Activated CD4-positive, alpha-beta T cell treated with anti-CD3 and anti-CD28 coated beads for 1 hour (primary cell): ENCODE measurements around the gene TNNI2.
"Not testable (repeated sequence)": the region's sequence is repeated elsewhere in the genome, so short reads cannot be mapped to it uniquely, and the experiment has no call there.

Source experiments
- DNase-seq: peaks from one replicate; pipeline ENCODE4 v3.0.0-alpha.2; 2020

The TNNI2 gene

GRCh38 chr11:1838426-1839144 is at the start of gene TNNI2:
TSS of gene TNNI2 (plus strand) at chr11:1838981. CDS start at chr11:1839697, 716 bp downstream.
- DNase-seq = no peak

- DNase-seq = no peak
Measured at GRCh38 chr11:1791912-1792311, 46.9 kb upstream of the TNNI2 start.

GRCh38 chr11:1792461-1792860 is 46.3 kb upstream of the TNNI2 start:
- DNase-seq = no peak

- DNase-seq = no peak
Measured at GRCh38 chr11:1793081-1793480, 45.7 kb upstream of the TNNI2 start.

- no peak for DNase-seq
Measured at GRCh38 chr11:1796413-1797011, 42.3 kb upstream of the TNNI2 start.

- no peak for DNase-seq
Measured at GRCh38 chr11:1797391-1798125, 41.2 kb upstream of the TNNI2 start.

GRCh38 chr11:1803246-1803645 is 35.5 kb upstream of the TNNI2 start:
- no peak for DNase-seq

GRCh38 chr11:1803835-1804519 is 34.8 kb upstream of the TNNI2 start:
- not testable (repeated sequence) for DNase-seq

- DNase-seq = no peak
Measured at GRCh38 chr11:1805525-1805924, 33.3 kb upstream of the TNNI2 start.

GRCh38 chr11:1807264-1807995 is 31.4 kb upstream of the TNNI2 start:
- no peak for DNase-seq

- DNase-seq = no peak
Measured at GRCh38 chr11:1810761-1811160, 28.0 kb upstream of the TNNI2 start.

- DNase-seq = no peak
Measured at GRCh38 chr11:1812274-1812673, 26.5 kb upstream of the TNNI2 start.

GRCh38 chr11:1812801-1813200 is 26.0 kb upstream of the TNNI2 start:
- no peak for DNase-seq

GRCh38 chr11:1813356-1813755 is 25.4 kb upstream of the TNNI2 start:
- DNase-seq = not testable (repeated sequence)

- DNase-seq = no peak
Measured at GRCh38 chr11:1814691-1815090, 24.1 kb upstream of the TNNI2 start.

- no peak for DNase-seq
Measured at GRCh38 chr11:1815311-1815710, 23.5 kb upstream of the TNNI2 start.

GRCh38 chr11:1815751-1816150 is 23.0 kb upstream of the TNNI2 start:
- DNase-seq = no peak

GRCh38 chr11:1817000-1817399 is 21.8 kb upstream of the TNNI2 start:
- DNase-seq = no peak

GRCh38 chr11:1817511-1817910 is 21.3 kb upstream of the TNNI2 start:
- no peak for DNase-seq

- DNase-seq = no peak
Measured at GRCh38 chr11:1819074-1819473, 19.7 kb upstream of the TNNI2 start.

GRCh38 chr11:1820463-1821325 is 18.1 kb upstream of the TNNI2 start:
- no peak for DNase-seq

GRCh38 chr11:1821562-1821961 is 17.2 kb upstream of the TNNI2 start:
- DNase-seq = no peak
